ENCODE data around the gene TGOLN2. TPM values are rescaled to one million over a fixed set of nuclear protein-coding genes. Genes with fewer than 3 reads are reported as not detected.
A peak's percentile ranks its signal among the peaks of the same experiment; 100 is the strongest.

TGOLN2 gene
- total RNA-seq (2021; fragmentation: NEBNext Ultra II Directional; extraction: Animal tissue kit (Norgen Biotek cat#: 25700)) = 100 to 1,000 TPM; 143 to 161 (median 150) TPM
- long read RNA-seq, full-length matches to known transcripts = 34 of 97 reads
- long read RNA-seq, partial matches to known transcripts = 2 of 97 reads
- long read RNA-seq, other reads (novel, unspliced or antisense) = 61 of 97 reads

DNA sequence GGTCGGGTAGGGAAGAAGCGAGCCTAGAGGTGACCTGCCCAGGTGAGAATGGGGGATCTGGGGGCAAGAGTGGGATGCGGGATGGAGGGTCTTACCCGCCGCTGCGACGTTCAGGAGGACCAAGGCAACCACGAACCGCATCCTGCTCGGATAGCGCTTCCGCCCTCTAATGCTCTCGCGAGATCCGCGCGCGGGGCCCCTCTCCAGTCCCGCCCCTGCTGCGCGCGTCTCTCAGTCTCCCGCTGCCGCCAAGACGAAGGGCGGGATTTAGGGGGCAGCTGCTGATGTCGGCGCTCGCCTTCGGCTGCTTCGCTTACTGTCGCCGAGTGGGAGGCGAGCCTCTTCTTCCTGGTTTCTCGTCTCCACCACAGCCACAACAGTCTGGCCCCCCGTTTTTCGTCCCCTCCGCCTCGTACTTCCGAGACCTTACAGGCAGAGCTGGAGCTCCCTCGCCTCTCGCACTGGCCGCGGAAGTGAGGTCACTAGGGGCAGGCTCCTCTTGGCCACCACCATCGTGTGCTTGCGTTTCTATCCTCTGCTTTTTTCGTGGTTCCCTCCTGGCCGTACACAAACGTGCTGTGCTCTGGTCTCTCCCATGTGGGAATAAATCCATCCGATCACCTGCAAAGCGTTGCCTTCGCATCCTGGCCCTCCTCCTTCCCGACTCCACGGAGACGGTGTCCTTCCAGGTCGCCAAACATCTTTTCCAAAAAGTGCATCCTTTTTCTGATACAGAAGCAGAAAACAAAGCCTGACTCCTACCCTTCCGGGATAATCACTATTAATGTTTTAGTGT is at the start of gene TGOLN2:
Gene TGOLN2 (minus strand): TSS at position 168 of the 796 bp plus-strand sequence. CDS start 27 bp downstream, at position 141.
- Mint-ChIP-seq H3K9me3 (no peaks in the 10 kb centered on the region), H3K27me3 (ENCODE audit: insufficient read depth) (peaks cover 3% of the 10 kb centered on the region; the same call in 1 of the 2 replicates), H3K36me3 (ENCODE audit: low read depth) (peaks cover 39% of the 10 kb centered on the region), H3K27ac (peak within 1 kb of the TSS; percentile 94), H3K4me3 (peak within 1 kb of the TSS; percentile 93), H3K4me1 (ENCODE audit: low read depth) (peaks cover 43% of the 10 kb centered on the region)
- TF ChIP-seq, protein P1, sequence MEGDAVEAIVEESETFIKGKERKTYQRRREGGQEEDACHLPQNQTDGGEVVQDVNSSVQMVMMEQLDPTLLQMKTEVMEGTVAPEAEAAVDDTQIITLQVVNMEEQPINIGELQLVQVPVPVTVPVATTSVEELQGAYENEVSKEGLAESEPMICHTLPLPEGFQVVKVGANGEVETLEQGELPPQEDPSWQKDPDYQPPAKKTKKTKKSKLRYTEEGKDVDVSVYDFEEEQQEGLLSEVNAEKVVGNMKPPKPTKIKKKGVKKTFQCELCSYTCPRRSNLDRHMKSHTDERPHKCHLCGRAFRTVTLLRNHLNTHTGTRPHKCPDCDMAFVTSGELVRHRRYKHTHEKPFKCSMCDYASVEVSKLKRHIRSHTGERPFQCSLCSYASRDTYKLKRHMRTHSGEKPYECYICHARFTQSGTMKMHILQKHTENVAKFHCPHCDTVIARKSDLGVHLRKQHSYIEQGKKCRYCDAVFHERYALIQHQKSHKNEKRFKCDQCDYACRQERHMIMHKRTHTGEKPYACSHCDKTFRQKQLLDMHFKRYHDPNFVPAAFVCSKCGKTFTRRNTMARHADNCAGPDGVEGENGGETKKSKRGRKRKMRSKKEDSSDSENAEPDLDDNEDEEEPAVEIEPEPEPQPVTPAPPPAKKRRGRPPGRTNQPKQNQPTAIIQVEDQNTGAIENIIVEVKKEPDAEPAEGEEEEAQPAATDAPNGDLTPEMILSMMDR (IDR thresholded peaks at IDR 0.05) = peak; percentile 37
- peak; percentile 81 for DNase-seq

DNA sequence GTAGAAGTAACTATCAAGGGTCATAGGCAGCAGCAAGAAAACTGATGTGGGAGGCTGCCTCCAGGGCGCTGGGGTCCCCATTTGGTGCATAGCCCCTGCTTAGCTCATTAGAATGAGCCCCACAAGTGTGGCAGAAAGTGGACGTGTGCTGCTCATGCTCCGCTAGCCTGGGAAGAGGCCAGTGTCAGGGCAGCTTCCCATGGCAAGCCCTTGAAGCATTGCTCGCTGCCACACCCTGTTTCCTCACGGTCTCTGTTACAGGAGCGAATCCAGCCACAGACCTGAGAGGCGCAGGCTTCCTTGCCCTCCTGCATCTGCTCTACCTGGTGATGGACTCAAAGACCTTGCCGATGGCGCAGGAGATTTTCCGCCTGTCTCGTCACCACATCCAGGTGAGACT is 49.3 kb upstream of the TGOLN2 start:
- Mint-ChIP-seq H3K9me3 (no peaks in the 10 kb centered on the region), H3K27me3 (ENCODE audit: insufficient read depth) (no peaks in the 10 kb centered on the region; the same call in 1 of the 2 replicates), H3K27ac (no peak overlapping the region), H3K4me1 (ENCODE audit: low read depth) (peaks cover 9% of the 10 kb centered on the region), H3K36me3 (ENCODE audit: low read depth) (peaks cover 45% of the 10 kb centered on the region), H3K4me3 (no peak overlapping the region)
- TF ChIP-seq, protein P1 (IDR thresholded peaks at IDR 0.05) = no peak
- no peak for DNase-seq

DNA sequence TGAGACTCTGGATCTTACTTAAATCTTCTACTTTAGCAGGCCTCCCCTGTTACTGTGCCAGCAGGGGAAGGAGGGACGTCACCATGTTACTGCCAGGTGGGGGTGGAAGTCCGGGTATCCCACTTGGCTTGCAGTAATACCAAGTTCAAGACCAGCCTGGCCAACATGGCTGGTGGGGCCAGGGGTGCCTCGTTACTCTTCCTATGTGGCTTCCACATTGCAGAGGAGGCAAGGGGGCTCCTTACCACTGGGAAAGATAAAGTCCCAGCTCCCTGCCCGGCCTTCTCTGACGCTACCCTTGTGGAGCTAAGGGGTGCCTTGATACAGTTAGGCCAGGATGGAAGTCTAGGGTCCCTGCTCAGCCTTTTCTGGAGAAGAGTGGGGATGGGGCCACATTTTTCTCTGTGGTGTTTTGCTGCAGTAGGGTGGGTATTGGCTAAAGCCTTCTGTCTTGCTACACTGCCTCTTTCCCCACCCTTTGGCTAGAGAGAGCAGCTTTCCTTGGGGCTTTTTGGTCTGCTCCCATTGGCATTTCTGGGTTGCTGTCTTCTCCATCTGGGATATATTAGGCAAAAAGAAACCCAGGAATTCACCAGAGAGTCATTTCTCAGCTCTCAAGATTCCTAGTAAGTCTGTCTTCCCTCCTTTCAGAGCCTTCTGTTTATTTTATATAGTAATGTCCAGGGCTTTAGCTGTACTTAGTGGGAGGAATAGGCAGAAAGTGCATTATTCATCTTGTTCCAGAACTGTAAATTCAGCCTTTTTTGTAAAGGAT is 48.7 kb upstream of the TGOLN2 start:
- Mint-ChIP-seq H3K36me3 (ENCODE audit: low read depth) (peaks cover 46% of the 10 kb centered on the region), H3K27ac (no peak overlapping the region), H3K4me3 (no peak overlapping the region), H3K27me3 (ENCODE audit: insufficient read depth) (no peaks in the 10 kb centered on the region; the same call in 1 of the 2 replicates), H3K4me1 (ENCODE audit: low read depth) (peaks cover 9% of the 10 kb centered on the region), H3K9me3 (no peaks in the 10 kb centered on the region)
- TF ChIP-seq, protein P1 (IDR thresholded peaks at IDR 0.05) = no peak
- DNase-seq = no peak

DNA sequence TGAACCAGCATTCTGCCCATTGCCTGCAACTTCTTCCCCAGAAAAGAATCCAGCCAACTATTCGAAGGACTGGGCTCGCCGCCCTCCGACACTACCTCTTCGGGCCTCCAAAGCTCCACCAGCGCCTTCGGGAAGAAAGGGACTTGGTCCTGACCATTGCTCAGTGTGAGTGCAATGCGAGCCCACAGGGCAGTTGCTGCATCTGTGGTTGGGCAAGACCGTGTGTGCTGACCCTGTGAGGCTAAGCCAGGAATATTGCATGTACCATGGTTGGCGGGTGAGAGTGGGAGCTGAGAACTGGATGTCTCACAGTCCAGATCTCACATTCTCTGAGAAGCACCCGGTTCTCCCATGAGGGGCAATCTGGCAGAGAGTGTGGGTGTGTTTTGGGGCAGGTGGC is 43.3 kb upstream of the TGOLN2 start:
- TF ChIP-seq, protein P1 (IDR thresholded peaks at IDR 0.05) = no peak

DNA sequence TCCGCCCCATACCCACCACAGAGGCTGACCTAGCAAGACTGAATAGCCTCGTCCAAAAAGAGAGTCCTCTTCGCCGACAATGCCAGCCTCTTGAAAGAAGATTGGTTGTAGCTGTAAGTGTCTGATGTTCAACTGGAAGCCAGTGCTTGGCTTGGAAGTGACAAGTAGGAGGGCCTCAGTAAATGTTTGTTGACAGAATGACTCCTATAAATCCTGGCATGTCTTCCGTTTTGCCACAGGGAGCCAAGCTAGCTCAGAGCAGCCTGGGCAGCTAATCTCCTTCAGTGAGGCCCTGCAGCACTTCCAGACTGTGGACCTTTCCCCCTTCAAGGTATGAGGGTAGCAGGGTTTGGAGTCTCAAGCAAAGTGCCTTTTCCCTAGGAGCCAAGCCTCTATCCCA is 41.7 kb upstream of the TGOLN2 start:
- Mint-ChIP-seq H3K36me3 (ENCODE audit: low read depth) (peaks cover 13% of the 10 kb centered on the region), H3K27ac (no peak overlapping the region), H3K4me3 (no peak overlapping the region), H3K9me3 (no peaks in the 10 kb centered on the region), H3K4me1 (ENCODE audit: low read depth) (no peaks in the 10 kb centered on the region), H3K27me3 (ENCODE audit: insufficient read depth) (no peaks in the 10 kb centered on the region; the same call in 1 of the 2 replicates)
- DNase-seq = no peak
- TF ChIP-seq, protein P1 (IDR thresholded peaks at IDR 0.05) = no peak

More for the DNA sequence above, 43.3 kb upstream of the TGOLN2 start:
- DNase-seq = no peak
- no peak overlapping the region for H3K4me3 Mint-ChIP-seq
- no peaks in the 10 kb centered on the region; the same call in 1 of the 2 replicates for H3K27me3 Mint-ChIP-seq (ENCODE audit: insufficient read depth)
- no peaks in the 10 kb centered on the region for H3K9me3 Mint-ChIP-seq
- peaks cover 16% of the 10 kb centered on the region for H3K36me3 Mint-ChIP-seq (ENCODE audit: low read depth)
- H3K4me1 Mint-ChIP-seq (ENCODE audit: low read depth) = peaks cover 9% of the 10 kb centered on the region
- no peak overlapping the region for H3K27ac Mint-ChIP-seq
